Transverse colon (tissue), 4 donors: ENCODE data around the gene CD177. TPM values are rescaled to one million over a fixed set of nuclear protein-coding genes. Genes with fewer than 3 reads are reported as not detected.

Source experiments
- DNase-seq: peaks from one replicate; pipeline ENCODE4 v3.0.0-alpha.2; 2019
- H3K27ac ChIP-seq, 4 donors: fragments of 200-600 bp; sonication (generic); 2 replicates each; pipeline ENCODE4 v1.5.1; 2016 to 2018; ENCODE audit warnings: inconsistent platforms in 4 of 4
- H3K27me3 ChIP-seq: fragments of 200-600 bp; sonication (generic); 2 replicates; pipeline ENCODE4 v1.5.1; 2017; ENCODE audit warnings: inconsistent platforms
- H3K36me3 ChIP-seq, 4 donors: fragments of 200-600 bp; sonication (generic); 2 replicates each; pipeline ENCODE4 v1.5.1; 2017 to 2019; ENCODE audit warnings: inconsistent platforms in 4 of 4
- H3K4me1 ChIP-seq, 4 donors: fragments of 200-600 bp; sonication (generic); 2 replicates each; pipeline ENCODE4 v1.5.1; 2017 to 2020; ENCODE audit warnings: inconsistent platforms in 4 of 4
- H3K4me3 ChIP-seq, 4 donors: fragments of 200-600 bp; sonication (generic); 1 replicate in 1 of 4; 2 replicates in 3 of 4; pipeline versions ENCODE4 v1.5.1 to v1.6.1; 2017 to 2019; ENCODE audit warnings: inconsistent platforms in 4 of 4
- H3K9me3 ChIP-seq, 2 donors: fragments of 200-600 bp; sonication (generic); 2 replicates each; pipeline ENCODE4 v1.5.1; 2017 to 2019; ENCODE audit warnings: inconsistent platforms in 2 of 2
- EP300 ChIP-seq: sonication (generic); formaldehyde crosslinking; IDR thresholded peaks from one replicate; pipeline ENCODE4 v1.6.1; 2017; ENCODE audit warnings: antibody characterized with exemption, low read depth
- POLR2A ChIP-seq: fragments of 450-650 bp; IDR thresholded peaks from one replicate; pipeline ENCODE4 v1.6.1; 2016; ENCODE audit warnings: antibody characterized with exemption, mild to moderate bottlenecking, moderate library complexity
- POLR2AphosphoS5 ChIP-seq, 3 donors: sonication (generic); formaldehyde crosslinking; IDR thresholded peaks; one replicate each; pipeline ENCODE4 v1.6.1; 2016; ENCODE audit warnings: antibody characterized with exemption in 3 of 3
- WGBS, 2 donors: methylation state at CpG; one replicate each; pipeline ENCODE4 v1.1.5; 2018; ENCODE audit warnings: low coverage in 1 of 2; 5-methylcytosine and 5-hydroxymethylcytosine counted together
- in situ Hi-C, 4 donors: fragments of 200-750 bp; cut with MboI; loops; one replicate each; pipeline versions ENCODE4 v1.15.0 to v1.15.1; 2017; ENCODE audit warnings: low sequenced_read_pairs in 3 of 4, low pct_ligation_motif_present in 1 of 4, low pct_unique_long_range_greater_than_20kb in 1 of 4
- intact Hi-C: fragments of 100-400 bp; cut with DNase I; formaldehyde crosslinking; loops from one replicate; pipeline ENCODE4 v1.15.1; 2023; ENCODE audit warnings: low total_unique reads
- total RNA-seq, 4 donors: library from RNA; depleted of rRNA; stranded (reverse); fragments of >200 nt; gene quantifications; one replicate each; pipeline ENCODE4 v1.1.0, GENCODE V29; 2016
- TF ChIP-seq, protein P1 (sequence below), 5 experiments: fragments of 200-600 bp in 3 of 5; fragments of 450-650 bp in 2 of 5; sonication (generic) in 3 of 5; IDR thresholded peaks; 1 replicate in 2 of 5; 2 replicates in 3 of 5; pipeline ENCODE4 v1.5.1; 2016 to 2017; ENCODE audit warnings: antibody characterized with exemption in 5 of 5, inconsistent platforms in 3 of 5, mild to moderate bottlenecking in 2 of 5, moderate library complexity in 1 of 5

The CD177 gene
- total RNA-seq, 4 donors from 2014 or later = 12.1 to 720 (median 82.6) TPM

DNA sequence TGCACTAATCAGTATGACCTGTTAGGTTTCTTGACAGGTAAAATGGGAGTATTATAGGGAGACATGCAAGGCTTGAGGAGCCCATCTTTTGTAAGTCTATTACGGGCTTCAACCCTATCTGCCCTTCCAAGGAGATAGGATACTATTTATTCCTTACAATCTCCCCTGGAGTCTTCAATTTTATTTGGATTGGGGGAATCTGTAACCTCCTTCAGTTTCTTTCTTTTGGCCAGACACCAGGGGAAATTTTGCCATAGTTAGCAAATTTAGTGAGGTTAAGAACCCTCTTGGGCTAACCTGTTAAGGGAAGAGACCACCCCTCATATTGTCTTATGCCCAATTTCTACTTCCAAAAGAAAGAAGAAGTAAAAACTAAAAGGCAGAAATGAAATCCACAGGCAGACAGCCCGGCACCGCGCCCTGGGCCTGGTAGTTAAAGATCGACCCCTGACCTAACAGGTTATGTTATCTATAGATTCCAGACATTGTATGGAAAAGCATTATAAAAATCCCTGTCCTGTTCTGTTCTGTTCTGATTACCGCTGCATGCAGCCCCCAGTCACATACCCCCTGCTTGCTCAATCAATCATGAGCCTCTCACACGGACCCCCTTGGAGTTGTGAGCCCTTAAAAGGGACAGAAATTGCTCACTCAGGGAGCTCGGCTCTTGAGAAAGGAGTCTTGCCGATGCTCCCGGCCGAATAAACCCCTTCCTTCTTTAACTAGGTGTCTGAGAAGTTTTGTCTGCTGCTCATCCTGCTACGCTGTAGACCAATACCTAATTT lies 39.6 kb upstream of the CD177 start:
- Histone ChIP-seq H3K9me3 (no peaks in the 10 kb centered on the region), H3K4me3 (no peak overlapping the region), H3K36me3 (no peaks in the 10 kb centered on the region), H3K4me1 (no peaks in the 10 kb centered on the region), H3K27ac (no peak overlapping the region), H3K27me3 (no peaks in the 10 kb centered on the region)
- intact Hi-C loops = no loop called here
- 85 to 100% methylated on average over 1 to 12 of the region's 12 CpGs for WGBS, 2 donors
- TF ChIP-seq, protein P1, sequence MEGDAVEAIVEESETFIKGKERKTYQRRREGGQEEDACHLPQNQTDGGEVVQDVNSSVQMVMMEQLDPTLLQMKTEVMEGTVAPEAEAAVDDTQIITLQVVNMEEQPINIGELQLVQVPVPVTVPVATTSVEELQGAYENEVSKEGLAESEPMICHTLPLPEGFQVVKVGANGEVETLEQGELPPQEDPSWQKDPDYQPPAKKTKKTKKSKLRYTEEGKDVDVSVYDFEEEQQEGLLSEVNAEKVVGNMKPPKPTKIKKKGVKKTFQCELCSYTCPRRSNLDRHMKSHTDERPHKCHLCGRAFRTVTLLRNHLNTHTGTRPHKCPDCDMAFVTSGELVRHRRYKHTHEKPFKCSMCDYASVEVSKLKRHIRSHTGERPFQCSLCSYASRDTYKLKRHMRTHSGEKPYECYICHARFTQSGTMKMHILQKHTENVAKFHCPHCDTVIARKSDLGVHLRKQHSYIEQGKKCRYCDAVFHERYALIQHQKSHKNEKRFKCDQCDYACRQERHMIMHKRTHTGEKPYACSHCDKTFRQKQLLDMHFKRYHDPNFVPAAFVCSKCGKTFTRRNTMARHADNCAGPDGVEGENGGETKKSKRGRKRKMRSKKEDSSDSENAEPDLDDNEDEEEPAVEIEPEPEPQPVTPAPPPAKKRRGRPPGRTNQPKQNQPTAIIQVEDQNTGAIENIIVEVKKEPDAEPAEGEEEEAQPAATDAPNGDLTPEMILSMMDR (IDR thresholded peaks at IDR 0.05) = no peak
- TF ChIP-seq EP300 (no peak), POLR2AphosphoS5 (IDR thresholded peaks at IDR 0.05) (no peak), POLR2A (no peak)
- no peak for DNase-seq
- in situ Hi-C loops = loop anchor here in 1 of 4 donors (25.0 kb wide), 1 partner anchor 127 kb away; the partner anchor contains the start of gene PSG5

DNA sequence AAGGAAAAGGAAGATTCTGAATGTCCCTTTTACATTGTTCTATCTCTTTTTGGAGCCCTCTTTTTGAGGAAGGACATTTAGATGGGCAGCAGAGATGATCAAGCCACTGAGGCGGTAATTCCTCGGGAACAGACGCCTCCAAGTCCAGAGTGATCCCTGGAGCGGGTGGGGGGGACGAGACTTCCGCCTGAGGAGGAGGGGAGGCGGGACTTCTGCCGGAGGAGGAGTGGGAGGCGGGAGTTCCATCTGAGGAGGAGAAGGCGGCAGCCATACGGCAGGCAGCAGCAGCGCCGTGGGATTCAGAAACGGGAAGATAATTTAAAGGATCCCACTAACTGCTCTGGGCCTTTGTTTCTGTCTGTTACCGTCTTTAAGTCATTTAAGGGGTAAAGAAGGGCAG lies 37.6 kb upstream of the CD177 start:
- WGBS, 2 donors = 81 to 91% methylated on average over 10 to 15 of the region's 15 CpGs
- H3K9me3 ChIP-seq = no peaks in the 10 kb centered on the region
- peaks cover 4% of the 10 kb centered on the region for H3K27me3 ChIP-seq
- in situ Hi-C loops (loop anchor here in 1 of 4 donors (25.0 kb wide), 1 partner anchor 129 kb away; the partner anchor contains the start of gene PSG5), intact Hi-C loops (no loop called here)
- H3K27ac ChIP-seq = no peak overlapping the region
- no peak for DNase-seq
- H3K36me3 ChIP-seq = no peaks in the 10 kb centered on the region
- no peaks in the 10 kb centered on the region for H3K4me1 ChIP-seq
- TF ChIP-seq POLR2AphosphoS5 (IDR thresholded peaks at IDR 0.05) = no peak
- no peak for TF ChIP-seq EP300
- TF ChIP-seq POLR2A = no peak
- TF ChIP-seq, protein P1 (IDR thresholded peaks at IDR 0.05) = no peak
- H3K4me3 ChIP-seq = no peak overlapping the region

DNA sequence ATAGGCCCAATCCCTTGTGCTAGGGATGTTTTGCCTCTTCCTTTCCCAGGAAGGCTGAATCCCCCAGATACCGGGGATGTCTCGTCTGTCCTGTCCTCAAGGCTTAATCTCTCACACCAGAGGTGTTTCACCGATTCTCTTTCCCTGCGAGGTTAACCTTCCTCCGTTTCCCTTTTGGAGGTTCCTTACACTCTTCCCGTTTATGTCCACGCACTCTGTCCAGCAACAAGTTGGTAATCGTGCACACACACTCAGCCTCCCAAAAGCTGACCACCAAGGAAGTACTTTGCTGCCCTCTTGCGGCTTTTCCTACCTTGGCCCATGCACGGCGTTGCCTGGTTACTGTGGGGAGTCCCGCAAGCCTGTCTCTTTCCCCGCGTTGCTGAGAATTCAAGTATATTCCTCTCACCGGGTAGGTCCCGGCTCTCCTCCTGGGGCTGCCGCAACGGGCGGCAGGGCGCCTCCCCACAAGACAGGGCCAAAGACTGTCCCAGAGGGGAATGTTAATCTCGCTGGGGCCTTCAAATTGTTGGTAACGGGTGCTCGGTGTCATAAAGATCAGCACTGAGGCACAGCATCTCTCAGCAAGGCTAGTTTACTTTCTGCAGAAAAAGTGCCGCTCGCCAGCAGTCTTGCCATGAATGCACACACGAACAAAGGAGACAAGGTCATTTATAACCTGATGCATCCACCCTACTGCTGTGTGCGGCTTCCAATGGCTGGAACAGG lies 36.7 kb upstream of the CD177 start:
- in situ Hi-C loops = loop anchor here in 1 of 4 donors (25.0 kb wide), 1 partner anchor 129 kb away; the partner anchor contains the start of gene PSG5
- Histone ChIP-seq H3K27me3 (peaks cover 4% of the 10 kb centered on the region), H3K36me3 (no peaks in the 10 kb centered on the region), H3K27ac (no peak overlapping the region), H3K4me3 (no peak overlapping the region), H3K4me1 (no peaks in the 10 kb centered on the region), H3K9me3 (no peaks in the 10 kb centered on the region)
- WGBS, 2 donors = 77 to 84% methylated on average over 3 to 27 of the region's 27 CpGs
- intact Hi-C loops = no loop called here
- DNase-seq = peak; percentile 26
- TF ChIP-seq, protein P1 (IDR thresholded peaks at IDR 0.05) = peak in 2 of 5 experiments; percentile 18 to 26
- TF ChIP-seq EP300 = no peak
- no peak for TF ChIP-seq POLR2AphosphoS5 (IDR thresholded peaks at IDR 0.05)

DNA sequence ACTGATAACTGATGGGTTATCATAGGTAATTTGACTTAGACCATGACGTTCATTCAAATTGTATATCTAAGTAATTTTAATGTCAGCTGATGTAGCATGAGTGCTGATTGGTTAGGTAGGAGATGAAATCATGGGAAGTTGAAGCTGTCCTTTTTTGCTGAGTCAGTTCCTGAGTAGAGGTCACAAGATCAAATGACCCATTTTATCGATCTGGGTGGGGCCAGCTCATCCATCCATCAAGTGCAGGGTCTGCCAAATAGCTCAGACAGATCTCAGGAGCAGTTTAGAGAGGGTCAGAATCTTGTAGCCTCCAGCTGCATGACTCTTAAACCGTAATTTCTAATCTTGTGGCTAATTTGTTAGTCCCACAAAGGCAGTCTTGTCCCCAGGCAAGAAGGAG lies 35.3 kb upstream of the CD177 start:
- H3K27ac ChIP-seq = no peak overlapping the region
- peaks cover 4% of the 10 kb centered on the region for H3K27me3 ChIP-seq
- in situ Hi-C loops (loop anchor here in 1 of 4 donors (25.0 kb wide), 1 partner anchor 131 kb away; the partner anchor contains the start of gene PSG5), intact Hi-C loops (no loop called here)
- no peak for DNase-seq
- H3K9me3 ChIP-seq = no peaks in the 10 kb centered on the region
- H3K4me1 ChIP-seq = no peaks in the 10 kb centered on the region
- H3K36me3 ChIP-seq = no peaks in the 10 kb centered on the region
- TF ChIP-seq EP300 (no peak), POLR2AphosphoS5 (IDR thresholded peaks at IDR 0.05) (no peak), POLR2A (no peak)
- TF ChIP-seq, protein P1 (IDR thresholded peaks at IDR 0.05) = no peak
- whole genome bisulfite sequencing, 2 donors = 59 to 86% methylated on average over 1 to 3 of the region's 3 CpGs
- H3K4me3 ChIP-seq = no peak overlapping the region
